GM19239 (cell line): Measurements from ENCODE around the gene CA6.
"Not testable (repeated sequence)": the region's sequence is repeated elsewhere in the genome, so short reads cannot be mapped to it uniquely, and the experiment has no call there.

ENCODE experiments used
- DNase-seq: peaks from one replicate; pipeline ENCODE4 v3.0.0; 2011; ENCODE audit warnings: low spot score; ENCODE audit not compliant: insufficient read length
- FAIRE-seq: peaks from 2 replicates; lab custom pipeline; 2011; peaks lifted over from hg19 to GRCh38; lab: Jason Lieb, UNC

Gene CA6

GRCh38 chr1:8945568-8945967, at the start of gene CA6:
TSS of gene CA6 (plus strand) at chr1:8945868. CDS start at chr1:8945887, 19 bp downstream.
- FAIRE-seq (no peak), DNase-seq (no peak)

- DNase-seq, FAIRE-seq: not testable (repeated sequence)
Measured at GRCh38 chr1:8896775-8897174, 48.9 kb upstream of the CA6 start.

GRCh38 chr1:8897505-8897904, 48.2 kb upstream of the CA6 start:
- not testable (repeated sequence) for FAIRE-seq, DNase-seq

- FAIRE-seq, DNase-seq: not testable (repeated sequence)
Measured at GRCh38 chr1:8898418-8898817, 47.2 kb upstream of the CA6 start.

- DNase-seq (no peak), FAIRE-seq (no peak)
Measured at GRCh38 chr1:8899046-8899445, 46.6 kb upstream of the CA6 start.

- not testable (repeated sequence) for DNase-seq, FAIRE-seq
Measured at GRCh38 chr1:8900684-8901083, 45.0 kb upstream of the CA6 start.

GRCh38 chr1:8902765-8903164, 42.9 kb upstream of the CA6 start:
- no peak for DNase-seq

GRCh38 chr1:8903410-8903809, 42.3 kb upstream of the CA6 start:
- DNase-seq: no peak
- no peak for FAIRE-seq

More at GRCh38 chr1:8902765-8903164, 42.9 kb upstream of the CA6 start:
- FAIRE-seq: no peak

GRCh38 chr1:8903908-8904650, 41.6 kb upstream of the CA6 start:
- FAIRE-seq (no peak), DNase-seq (no peak)

GRCh38 chr1:8905582-8906191, 40.0 kb upstream of the CA6 start:
- DNase-seq (no peak), FAIRE-seq (no peak)

GRCh38 chr1:8908388-8909151, 37.1 kb upstream of the CA6 start:
- FAIRE-seq (no peak), DNase-seq (no peak)

GRCh38 chr1:8910331-8910730, 35.3 kb upstream of the CA6 start:
- DNase-seq (no peak), FAIRE-seq (no peak)

- DNase-seq (no peak), FAIRE-seq (no peak)
Measured at GRCh38 chr1:8910914-8911313, 34.8 kb upstream of the CA6 start.

- DNase-seq (no peak), FAIRE-seq (no peak)
Measured at GRCh38 chr1:8911416-8912309, 34.0 kb upstream of the CA6 start.

GRCh38 chr1:8913457-8913856, 32.2 kb upstream of the CA6 start:
- DNase-seq: no peak
- FAIRE-seq: no peak

GRCh38 chr1:8914466-8914865, 31.2 kb upstream of the CA6 start:
- FAIRE-seq (no peak), DNase-seq (no peak)

- no peak for FAIRE-seq
Measured at GRCh38 chr1:8915446-8915845, 30.2 kb upstream of the CA6 start.

GRCh38 chr1:8917536-8917935, 28.1 kb upstream of the CA6 start:
- FAIRE-seq: not testable (repeated sequence)

More at GRCh38 chr1:8915446-8915845, 30.2 kb upstream of the CA6 start:
- no peak for DNase-seq

GRCh38 chr1:8922962-8923361, 22.7 kb upstream of the CA6 start:
- FAIRE-seq: no peak

More at GRCh38 chr1:8917536-8917935, 28.1 kb upstream of the CA6 start:
- DNase-seq: not testable (repeated sequence)

GRCh38 chr1:8925406-8925805, 20.3 kb upstream of the CA6 start:
- FAIRE-seq: no peak

More at GRCh38 chr1:8922962-8923361, 22.7 kb upstream of the CA6 start:
- no peak for DNase-seq

More at GRCh38 chr1:8925406-8925805, 20.3 kb upstream of the CA6 start:
- no peak for DNase-seq
